ENCODE measurements around the gene LIN52. TPM values are rescaled to one million over a fixed set of nuclear protein-coding genes. Genes with fewer than 3 reads are reported as not detected.

LIN52 gene
- total RNA-seq, 1 experiment from 2014 or later: 6.7 TPM

- Histone ChIP-seq H3K27ac (ENCODE audit: low read length) (no peak overlapping the region), H3K27me3 (ENCODE audit: control insufficient read depth, insufficient read depth, low read length) (no peaks in the 10 kb centered on the region), H3K9me3 (ENCODE audit: control insufficient read depth, insufficient read depth, low read depth, low read length) (no peaks in the 10 kb centered on the region), H3K4me3 (ENCODE audit: low read depth in 2 of 2, low read length in 2 of 2) (no peak overlapping the region), H3K36me3 (ENCODE audit: control insufficient read depth, insufficient read depth, low read length) (no peaks in the 10 kb centered on the region), H3K4me1 (ENCODE audit: control insufficient read depth, insufficient read depth, low read length) (no peaks in the 10 kb centered on the region)
- TF ChIP-seq TCF7L2 (IDR thresholded peaks at IDR 0.05; ENCODE audit: low read depth, low read length) (no peak), POLR2AphosphoS5 (IDR thresholded peaks at IDR 0.05; ENCODE audit: low read depth, low read length) (no peak), REST (IDR thresholded peaks at IDR 0.05; ENCODE audit: insufficient read depth in 1 of 2, low read depth in 2 of 2, low read length in 1 of 2) (no peak), SIN3A (IDR thresholded peaks at IDR 0.05; ENCODE audit: borderline replicate concordance, insufficient read depth, low read depth, low read length) (no peak)
- TF ChIP-seq, protein P1, sequence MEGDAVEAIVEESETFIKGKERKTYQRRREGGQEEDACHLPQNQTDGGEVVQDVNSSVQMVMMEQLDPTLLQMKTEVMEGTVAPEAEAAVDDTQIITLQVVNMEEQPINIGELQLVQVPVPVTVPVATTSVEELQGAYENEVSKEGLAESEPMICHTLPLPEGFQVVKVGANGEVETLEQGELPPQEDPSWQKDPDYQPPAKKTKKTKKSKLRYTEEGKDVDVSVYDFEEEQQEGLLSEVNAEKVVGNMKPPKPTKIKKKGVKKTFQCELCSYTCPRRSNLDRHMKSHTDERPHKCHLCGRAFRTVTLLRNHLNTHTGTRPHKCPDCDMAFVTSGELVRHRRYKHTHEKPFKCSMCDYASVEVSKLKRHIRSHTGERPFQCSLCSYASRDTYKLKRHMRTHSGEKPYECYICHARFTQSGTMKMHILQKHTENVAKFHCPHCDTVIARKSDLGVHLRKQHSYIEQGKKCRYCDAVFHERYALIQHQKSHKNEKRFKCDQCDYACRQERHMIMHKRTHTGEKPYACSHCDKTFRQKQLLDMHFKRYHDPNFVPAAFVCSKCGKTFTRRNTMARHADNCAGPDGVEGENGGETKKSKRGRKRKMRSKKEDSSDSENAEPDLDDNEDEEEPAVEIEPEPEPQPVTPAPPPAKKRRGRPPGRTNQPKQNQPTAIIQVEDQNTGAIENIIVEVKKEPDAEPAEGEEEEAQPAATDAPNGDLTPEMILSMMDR (IDR thresholded peaks at IDR 0.05): no peak
- POLR2A ChIA-PET: no interaction called here
- in situ Hi-C loops (cut with HindIII; ENCODE audit: low pct_unique_long_range_greater_than_20kb, low sequenced_read_pairs): no loop called here
- no TSS peak for BruUV-seq (replicated peaks)
- ATAC-seq: no peak
- no peak for DNase-seq (ENCODE audit: low read depth, low spot score)
- intact Hi-C loops (cut with micrococcal nuclease; ENCODE audit: unreplicated experiment): no loop called here
- CTCF ChIA-PET: no interaction called here
Measured at GRCh38 chr14:74220991-74221390, 136.2 kb downstream of the LIN52 start.

GRCh38 chr14:74221741-74222140 is 137.0 kb downstream of the LIN52 start:
- ChIA-PET CTCF (no interaction called here), POLR2A (no interaction called here)
- H3K27ac ChIP-seq (ENCODE audit: low read length): no peak overlapping the region
- no TSS peak for BruUV-seq (replicated peaks)
- H3K9me3 ChIP-seq (ENCODE audit: control insufficient read depth, insufficient read depth, low read depth, low read length): no peaks in the 10 kb centered on the region
- no peaks in the 10 kb centered on the region for H3K36me3 ChIP-seq (ENCODE audit: control insufficient read depth, insufficient read depth, low read length)
- intact Hi-C loops (cut with micrococcal nuclease; ENCODE audit: unreplicated experiment) (no loop called here), in situ Hi-C loops (cut with HindIII; ENCODE audit: low pct_unique_long_range_greater_than_20kb, low sequenced_read_pairs) (no loop called here)
- ATAC-seq (no peak), DNase-seq (ENCODE audit: low read depth, low spot score) (no peak)
- H3K4me3 ChIP-seq (ENCODE audit: low read depth in 2 of 2, low read length in 2 of 2): no peak overlapping the region
- no peaks in the 10 kb centered on the region for H3K27me3 ChIP-seq (ENCODE audit: control insufficient read depth, insufficient read depth, low read length)
- no peaks in the 10 kb centered on the region for H3K4me1 ChIP-seq (ENCODE audit: control insufficient read depth, insufficient read depth, low read length)
- no peak for TF ChIP-seq REST (IDR thresholded peaks at IDR 0.05; ENCODE audit: insufficient read depth in 1 of 2, low read depth in 2 of 2, low read length in 1 of 2)
- TF ChIP-seq, protein P1 (IDR thresholded peaks at IDR 0.05): no peak
- TF ChIP-seq POLR2AphosphoS5 (IDR thresholded peaks at IDR 0.05; ENCODE audit: low read depth, low read length): no peak

All from Panc1 (cell line).